ENCODE results near the gene INVS. TPM values are rescaled to one million over a fixed set of nuclear protein-coding genes. Genes with fewer than 3 reads are reported as not detected.

The INVS gene
- total RNA-seq, 1 donor from 2014 or later, result 20.3 TPM

GRCh38 chr9:100096378-100096916, 2.6 kb upstream of the INVS start:
- no peak for DNase-seq (ENCODE audit: extremely low spot score, unreplicated experiment)
- H3K4me3 Mint-ChIP-seq (ENCODE audit: unreplicated experiment), result peak overlapping the region; percentile 8
- H3K4me1 Mint-ChIP-seq (ENCODE audit: unreplicated experiment), result peaks cover 22% of the 10 kb centered on the region

GRCh38 chr9:100098046-100098886, 777 bp upstream of the INVS start:
- peak overlapping the region; percentile 100 for H3K4me3 Mint-ChIP-seq (ENCODE audit: unreplicated experiment)
- peaks cover 3% of the 10 kb centered on the region for H3K36me3 Mint-ChIP-seq (ENCODE audit: unreplicated experiment)
- no peak for DNase-seq (ENCODE audit: extremely low spot score, unreplicated experiment)
- peak overlapping the region; percentile 99 for H3K27ac Mint-ChIP-seq (ENCODE audit: unreplicated experiment)
- H3K9me3 Mint-ChIP-seq (ENCODE audit: unreplicated experiment), result no peaks in the 10 kb centered on the region
- peaks cover 22% of the 10 kb centered on the region for H3K4me1 Mint-ChIP-seq (ENCODE audit: unreplicated experiment)
- no peak for TF ChIP-seq CTCF (IDR thresholded peaks at IDR 0.05)
- no peaks in the 10 kb centered on the region for H3K27me3 Mint-ChIP-seq (ENCODE audit: unreplicated experiment)

More at GRCh38 chr9:100096378-100096916, 2.6 kb upstream of the INVS start:
- Mint-ChIP-seq H3K9me3 (ENCODE audit: unreplicated experiment) (no peaks in the 10 kb centered on the region), H3K27me3 (ENCODE audit: unreplicated experiment) (no peaks in the 10 kb centered on the region), H3K36me3 (ENCODE audit: unreplicated experiment) (peaks cover 2% of the 10 kb centered on the region), H3K27ac (ENCODE audit: unreplicated experiment) (no peak overlapping the region)
- TF ChIP-seq CTCF (IDR thresholded peaks at IDR 0.05), result no peak

- H3K27ac Mint-ChIP-seq (ENCODE audit: unreplicated experiment), result peak overlapping the region; percentile 99
- TF ChIP-seq CTCF (IDR thresholded peaks at IDR 0.05), result no peak
- peak overlapping the region; percentile 100 for H3K4me3 Mint-ChIP-seq (ENCODE audit: unreplicated experiment)
- peaks cover 6% of the 10 kb centered on the region for H3K36me3 Mint-ChIP-seq (ENCODE audit: unreplicated experiment)
- peaks cover 22% of the 10 kb centered on the region for H3K4me1 Mint-ChIP-seq (ENCODE audit: unreplicated experiment)
- no peaks in the 10 kb centered on the region for H3K9me3 Mint-ChIP-seq (ENCODE audit: unreplicated experiment)
- no peaks in the 10 kb centered on the region for H3K27me3 Mint-ChIP-seq (ENCODE audit: unreplicated experiment)
- DNase-seq (ENCODE audit: extremely low spot score, unreplicated experiment), result no peak
Measured at GRCh38 chr9:100099722-100100042, 639 bp downstream of the INVS start.

- H3K36me3 Mint-ChIP-seq (ENCODE audit: unreplicated experiment), result peaks cover 8% of the 10 kb centered on the region
- peak overlapping the region; percentile 100 for H3K4me3 Mint-ChIP-seq (ENCODE audit: unreplicated experiment)
- no peak for DNase-seq (ENCODE audit: extremely low spot score, unreplicated experiment)
- TF ChIP-seq CTCF (IDR thresholded peaks at IDR 0.05), result no peak
- H3K27ac Mint-ChIP-seq (ENCODE audit: unreplicated experiment), result peak overlapping the region; percentile 99
- peaks cover 22% of the 10 kb centered on the region for H3K4me1 Mint-ChIP-seq (ENCODE audit: unreplicated experiment)
- no peaks in the 10 kb centered on the region for H3K9me3 Mint-ChIP-seq (ENCODE audit: unreplicated experiment)
- no peaks in the 10 kb centered on the region for H3K27me3 Mint-ChIP-seq (ENCODE audit: unreplicated experiment)
Measured at GRCh38 chr9:100100146-100100667, 1.2 kb downstream of the INVS start.

- peaks cover 20% of the 10 kb centered on the region for H3K4me1 Mint-ChIP-seq (ENCODE audit: unreplicated experiment)
- no peak for DNase-seq (ENCODE audit: extremely low spot score, unreplicated experiment)
- H3K4me3 Mint-ChIP-seq (ENCODE audit: unreplicated experiment), result no peak overlapping the region
- no peaks in the 10 kb centered on the region for H3K9me3 Mint-ChIP-seq (ENCODE audit: unreplicated experiment)
- no peak for TF ChIP-seq CTCF (IDR thresholded peaks at IDR 0.05)
- no peak overlapping the region for H3K27ac Mint-ChIP-seq (ENCODE audit: unreplicated experiment)
- no peaks in the 10 kb centered on the region for H3K27me3 Mint-ChIP-seq (ENCODE audit: unreplicated experiment)
- peaks cover 8% of the 10 kb centered on the region for H3K36me3 Mint-ChIP-seq (ENCODE audit: unreplicated experiment)
Measured at GRCh38 chr9:100101608-100102007, 2.6 kb downstream of the INVS start.
